ENCODE data around the gene PARG.
"Not testable (repeated sequence)": the region's sequence is repeated elsewhere in the genome, so short reads cannot be mapped to it uniquely, and the experiment has no call there.

Gene PARG

GRCh38 chr10:49775014-49775413 is 166.8 kb downstream of the PARG start:
- no peaks in the 10 kb centered on the region for H3K36me3 ChIP-seq (ENCODE audit: control insufficient read depth, insufficient read depth, low read length)
- H3K9me3 ChIP-seq (ENCODE audit: control insufficient read depth, insufficient read depth, low read length) = no peaks in the 10 kb centered on the region
- H3K27ac ChIP-seq (ENCODE audit: low read depth, low read length) = no peak overlapping the region
- no peaks in the 10 kb centered on the region for H3K27me3 ChIP-seq (ENCODE audit: control insufficient read depth, insufficient read depth, low read length)
- H3K9ac ChIP-seq (ENCODE audit: low read depth, low read length) = no peak overlapping the region
- no peaks in the 10 kb centered on the region for H3K4me1 ChIP-seq (ENCODE audit: control insufficient read depth, insufficient read depth, low read length)
- no peak overlapping the region for H3K4me3 ChIP-seq (ENCODE audit: low read depth, low read length)

GRCh38 chr10:49772944-49773343 is 168.9 kb downstream of the PARG start:
- not testable (repeated sequence) for H3K36me3 ChIP-seq (ENCODE audit: control insufficient read depth, insufficient read depth, low read length); H3K9ac ChIP-seq (ENCODE audit: low read depth, low read length); H3K9me3 ChIP-seq (ENCODE audit: control insufficient read depth, insufficient read depth, low read length); H3K4me1 ChIP-seq (ENCODE audit: control insufficient read depth, insufficient read depth, low read length); H3K27ac ChIP-seq (ENCODE audit: low read depth, low read length); H3K4me3 ChIP-seq (ENCODE audit: low read depth, low read length); H3K27me3 ChIP-seq (ENCODE audit: control insufficient read depth, insufficient read depth, low read length)

GRCh38 chr10:49771046-49771445 is 170.8 kb downstream of the PARG start:
- H3K27me3 ChIP-seq (ENCODE audit: control insufficient read depth, insufficient read depth, low read length); H3K9ac ChIP-seq (ENCODE audit: low read depth, low read length); H3K36me3 ChIP-seq (ENCODE audit: control insufficient read depth, insufficient read depth, low read length); H3K4me1 ChIP-seq (ENCODE audit: control insufficient read depth, insufficient read depth, low read length); H3K9me3 ChIP-seq (ENCODE audit: control insufficient read depth, insufficient read depth, low read length); H3K4me3 ChIP-seq (ENCODE audit: low read depth, low read length); H3K27ac ChIP-seq (ENCODE audit: low read depth, low read length): not testable (repeated sequence)

- Histone ChIP-seq H3K4me3 (ENCODE audit: low read depth, low read length) (no peak overlapping the region), H3K4me1 (ENCODE audit: control insufficient read depth, insufficient read depth, low read length) (no peaks in the 10 kb centered on the region), H3K27me3 (ENCODE audit: control insufficient read depth, insufficient read depth, low read length) (peaks cover 7% of the 10 kb centered on the region)
Observed at GRCh38 chr10:49769692-49770091, 172.1 kb downstream of the PARG start.

GRCh38 chr10:49768731-49769130 is 173.1 kb downstream of the PARG start:
- Histone ChIP-seq H3K9ac (ENCODE audit: low read depth, low read length) (no peak overlapping the region), H3K4me1 (ENCODE audit: control insufficient read depth, insufficient read depth, low read length) (no peaks in the 10 kb centered on the region), H3K27ac (ENCODE audit: low read depth, low read length) (no peak overlapping the region), H3K36me3 (ENCODE audit: control insufficient read depth, insufficient read depth, low read length) (no peaks in the 10 kb centered on the region), H3K27me3 (ENCODE audit: control insufficient read depth, insufficient read depth, low read length) (peaks cover 10% of the 10 kb centered on the region), H3K9me3 (ENCODE audit: control insufficient read depth, insufficient read depth, low read length) (no peaks in the 10 kb centered on the region), H3K4me3 (ENCODE audit: low read depth, low read length) (no peak overlapping the region)

More at GRCh38 chr10:49769692-49770091, 172.1 kb downstream of the PARG start:
- Histone ChIP-seq H3K27ac (ENCODE audit: low read depth, low read length) (no peak overlapping the region), H3K36me3 (ENCODE audit: control insufficient read depth, insufficient read depth, low read length) (no peaks in the 10 kb centered on the region), H3K9ac (ENCODE audit: low read depth, low read length) (no peak overlapping the region), H3K9me3 (ENCODE audit: control insufficient read depth, insufficient read depth, low read length) (no peaks in the 10 kb centered on the region)

- H3K27ac ChIP-seq (ENCODE audit: low read depth, low read length) = no peak overlapping the region
- no peak overlapping the region for H3K4me3 ChIP-seq (ENCODE audit: low read depth, low read length)
- no peak overlapping the region for H3K9ac ChIP-seq (ENCODE audit: low read depth, low read length)
- H3K36me3 ChIP-seq (ENCODE audit: control insufficient read depth, insufficient read depth, low read length) = no peaks in the 10 kb centered on the region
- H3K4me1 ChIP-seq (ENCODE audit: control insufficient read depth, insufficient read depth, low read length) = no peaks in the 10 kb centered on the region
- no peaks in the 10 kb centered on the region for H3K9me3 ChIP-seq (ENCODE audit: control insufficient read depth, insufficient read depth, low read length)
- H3K27me3 ChIP-seq (ENCODE audit: control insufficient read depth, insufficient read depth, low read length) = peaks cover 13% of the 10 kb centered on the region
Observed at GRCh38 chr10:49768329-49768728, 173.5 kb downstream of the PARG start.
